ENCODE measurements around the gene TBX15.
A peak's percentile ranks its signal among the peaks of the same experiment; 100 is the strongest.

Gene TBX15

GRCh38 chr1:118940957-118941356 lies 47.2 kb downstream of the TBX15 start:
- no peak for DNase-seq (ENCODE audit: low read depth)
- TF ChIP-seq, protein P1, sequence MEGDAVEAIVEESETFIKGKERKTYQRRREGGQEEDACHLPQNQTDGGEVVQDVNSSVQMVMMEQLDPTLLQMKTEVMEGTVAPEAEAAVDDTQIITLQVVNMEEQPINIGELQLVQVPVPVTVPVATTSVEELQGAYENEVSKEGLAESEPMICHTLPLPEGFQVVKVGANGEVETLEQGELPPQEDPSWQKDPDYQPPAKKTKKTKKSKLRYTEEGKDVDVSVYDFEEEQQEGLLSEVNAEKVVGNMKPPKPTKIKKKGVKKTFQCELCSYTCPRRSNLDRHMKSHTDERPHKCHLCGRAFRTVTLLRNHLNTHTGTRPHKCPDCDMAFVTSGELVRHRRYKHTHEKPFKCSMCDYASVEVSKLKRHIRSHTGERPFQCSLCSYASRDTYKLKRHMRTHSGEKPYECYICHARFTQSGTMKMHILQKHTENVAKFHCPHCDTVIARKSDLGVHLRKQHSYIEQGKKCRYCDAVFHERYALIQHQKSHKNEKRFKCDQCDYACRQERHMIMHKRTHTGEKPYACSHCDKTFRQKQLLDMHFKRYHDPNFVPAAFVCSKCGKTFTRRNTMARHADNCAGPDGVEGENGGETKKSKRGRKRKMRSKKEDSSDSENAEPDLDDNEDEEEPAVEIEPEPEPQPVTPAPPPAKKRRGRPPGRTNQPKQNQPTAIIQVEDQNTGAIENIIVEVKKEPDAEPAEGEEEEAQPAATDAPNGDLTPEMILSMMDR (IDR thresholded peaks at IDR 0.05; ENCODE audit: insufficient read depth, low read depth, low read length, missing control alignments), result no peak
- H3K4me3 ChIP-seq (ENCODE audit: low read depth, low read length), result no peak overlapping the region

DNA sequence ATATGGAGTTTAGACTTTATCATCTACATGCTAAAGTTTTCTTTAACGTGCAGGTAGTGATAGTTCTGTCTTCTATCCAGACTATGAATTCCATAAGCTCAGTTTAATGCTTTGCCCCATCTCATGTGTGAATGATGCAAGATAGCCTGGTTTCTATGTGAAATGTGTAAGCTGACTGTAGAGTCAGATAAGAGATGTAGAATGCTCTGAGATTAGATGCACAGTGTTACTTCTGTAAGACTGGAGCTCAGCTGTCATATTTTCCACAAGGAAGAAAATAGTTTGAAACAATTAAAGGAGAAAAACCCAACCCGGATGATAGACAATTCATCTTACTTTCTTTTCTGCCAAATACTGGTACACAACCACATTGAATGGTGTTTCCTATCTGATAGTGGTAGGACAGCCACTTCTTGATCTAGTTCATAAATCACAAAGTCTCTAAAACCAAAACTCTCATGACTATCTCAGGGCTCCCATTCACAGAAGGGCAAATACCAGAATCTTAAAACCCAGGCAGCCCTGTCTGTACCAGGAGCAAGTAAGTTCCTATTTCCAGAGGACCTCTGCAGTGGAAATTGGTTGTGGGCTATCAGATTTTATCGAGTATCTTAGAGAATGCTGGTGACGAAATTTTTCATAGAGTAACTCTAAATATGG lies 50.6 kb downstream of the TBX15 start:
- H3K4me3 ChIP-seq (ENCODE audit: low read depth, low read length), result no peak overlapping the region
- TF ChIP-seq, protein P1 (IDR thresholded peaks at IDR 0.05; ENCODE audit: insufficient read depth, low read depth, low read length, missing control alignments), result no peak
- DNase-seq (ENCODE audit: low read depth), result no peak

- H3K4me3 ChIP-seq (ENCODE audit: low read depth, low read length), result no peak overlapping the region
- TF ChIP-seq, protein P1 (IDR thresholded peaks at IDR 0.05; ENCODE audit: insufficient read depth, low read depth, low read length, missing control alignments), result no peak
- DNase-seq (ENCODE audit: low read depth), result no peak
These were observed 53.4 kb downstream of the TBX15 start for GRCh38 chr1:118934706-118935105.

- DNase-seq (ENCODE audit: low read depth), result no peak
- H3K4me3 ChIP-seq (ENCODE audit: low read depth, low read length), result no peak overlapping the region
- TF ChIP-seq, protein P1 (IDR thresholded peaks at IDR 0.05; ENCODE audit: insufficient read depth, low read depth, low read length, missing control alignments), result no peak
These were observed 54.9 kb downstream of the TBX15 start for GRCh38 chr1:118933051-118933781.

GRCh38 chr1:118931876-118932275 lies 56.3 kb downstream of the TBX15 start:
- TF ChIP-seq, protein P1 (IDR thresholded peaks at IDR 0.05; ENCODE audit: insufficient read depth, low read depth, low read length, missing control alignments), result no peak
- H3K4me3 ChIP-seq (ENCODE audit: low read depth, low read length), result no peak overlapping the region
- no peak for DNase-seq (ENCODE audit: low read depth)

DNA sequence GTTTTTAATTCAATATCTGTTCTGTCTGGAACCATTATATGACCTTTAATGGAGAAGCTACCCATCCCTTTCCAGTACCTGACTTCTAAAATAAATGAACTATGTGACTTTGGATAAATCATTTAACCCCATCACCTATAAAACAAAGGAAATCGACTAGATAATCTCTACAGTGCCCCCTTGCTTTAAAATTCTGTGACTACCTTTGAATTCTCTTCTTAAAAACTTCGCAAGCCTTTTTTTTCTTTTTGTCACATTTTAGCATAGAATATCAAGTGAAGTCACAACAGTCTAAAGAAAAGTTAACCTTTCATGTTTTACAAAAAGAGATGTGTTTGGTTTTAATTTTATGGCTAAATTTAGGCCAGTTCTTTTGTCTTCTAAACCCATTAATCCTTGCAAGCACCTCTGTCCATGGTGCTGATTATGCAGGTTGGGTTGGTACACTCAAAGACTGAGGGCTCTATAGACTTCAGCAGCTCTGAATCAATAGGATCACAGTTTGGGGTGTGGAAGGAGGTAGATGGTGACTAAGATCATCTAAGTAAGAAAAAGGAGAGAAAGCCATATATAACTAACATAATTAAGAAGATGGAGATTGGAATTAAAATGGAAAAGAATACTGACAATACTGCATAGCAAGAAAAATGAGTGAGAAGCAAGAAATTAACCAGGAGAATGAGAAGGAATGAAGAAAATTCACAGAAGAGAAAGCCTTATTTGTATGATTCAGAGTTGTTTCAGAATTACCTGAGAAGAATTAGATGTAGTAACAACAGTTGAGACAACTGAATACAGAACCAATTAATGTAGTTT lies 59.2 kb downstream of the TBX15 start:
- DNase-seq (ENCODE audit: low read depth), result peak; percentile 40
- TF ChIP-seq, protein P1 (IDR thresholded peaks at IDR 0.05; ENCODE audit: insufficient read depth, low read depth, low read length, missing control alignments), result no peak
- H3K4me3 ChIP-seq (ENCODE audit: low read depth, low read length), result no peak overlapping the region
